HG03175 (cell line): ENCODE data around the gene DACT2.
"Not testable (repeated sequence)": the region's sequence is repeated elsewhere in the genome, so short reads cannot be mapped to it uniquely, and the experiment has no call there.

Source experiments
- ATAC-seq: cut with Tn5 transposase; IDR thresholded peaks from one replicate; pipeline ENCODE4 v1.9.1; 2021; ENCODE audit warnings: mild to moderate bottlenecking, moderate library complexity; ENCODE audit not compliant: unreplicated experiment

DACT2 gene

DNA sequence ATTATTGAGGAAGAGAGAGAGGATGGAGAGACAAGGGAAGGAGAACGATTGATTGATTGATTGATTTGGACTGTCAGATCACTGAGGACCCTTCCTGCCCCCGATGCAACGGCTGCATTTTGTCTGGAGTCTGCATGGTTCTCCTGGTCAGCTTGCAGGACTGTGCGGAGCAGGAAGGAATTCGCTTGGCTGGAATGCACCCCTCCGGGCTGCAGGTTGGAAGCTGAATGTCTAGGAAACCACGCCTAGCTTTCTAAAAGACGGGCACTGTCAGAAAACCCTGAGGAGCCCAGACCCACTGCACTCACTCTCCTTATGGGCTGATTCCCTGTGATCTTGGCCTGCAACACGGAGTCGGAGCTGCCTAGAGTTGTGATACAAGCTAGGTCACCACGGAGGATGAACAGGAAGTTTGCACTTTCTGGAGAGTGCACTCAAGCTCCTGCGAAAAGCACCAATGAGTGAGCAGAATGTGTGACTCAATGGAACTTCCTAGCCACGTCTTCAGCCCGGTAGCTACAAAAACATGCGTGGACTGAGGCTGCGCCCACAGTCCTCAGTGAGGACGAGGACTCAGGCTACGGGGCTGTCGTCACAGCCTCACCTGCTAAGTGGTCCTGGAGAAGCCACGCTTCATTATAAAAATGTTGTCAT is 14.4 kb downstream of the DACT2 start:
- no peak for ATAC-seq

DNA sequence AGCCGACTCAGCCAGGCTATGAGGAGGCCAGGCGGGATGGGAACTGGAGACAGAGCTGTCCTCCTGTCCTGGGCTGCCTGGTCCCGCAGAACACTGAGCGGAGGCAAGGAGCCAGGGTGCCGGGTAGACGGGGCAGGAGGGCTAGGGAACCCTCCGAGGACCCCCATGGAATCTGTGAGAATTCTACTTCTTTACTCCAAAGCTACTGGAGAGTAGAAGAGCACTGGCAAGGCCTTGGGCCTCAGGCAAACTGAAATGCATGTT is 14.9 kb downstream of the DACT2 start:
- ATAC-seq, result no peak

DNA sequence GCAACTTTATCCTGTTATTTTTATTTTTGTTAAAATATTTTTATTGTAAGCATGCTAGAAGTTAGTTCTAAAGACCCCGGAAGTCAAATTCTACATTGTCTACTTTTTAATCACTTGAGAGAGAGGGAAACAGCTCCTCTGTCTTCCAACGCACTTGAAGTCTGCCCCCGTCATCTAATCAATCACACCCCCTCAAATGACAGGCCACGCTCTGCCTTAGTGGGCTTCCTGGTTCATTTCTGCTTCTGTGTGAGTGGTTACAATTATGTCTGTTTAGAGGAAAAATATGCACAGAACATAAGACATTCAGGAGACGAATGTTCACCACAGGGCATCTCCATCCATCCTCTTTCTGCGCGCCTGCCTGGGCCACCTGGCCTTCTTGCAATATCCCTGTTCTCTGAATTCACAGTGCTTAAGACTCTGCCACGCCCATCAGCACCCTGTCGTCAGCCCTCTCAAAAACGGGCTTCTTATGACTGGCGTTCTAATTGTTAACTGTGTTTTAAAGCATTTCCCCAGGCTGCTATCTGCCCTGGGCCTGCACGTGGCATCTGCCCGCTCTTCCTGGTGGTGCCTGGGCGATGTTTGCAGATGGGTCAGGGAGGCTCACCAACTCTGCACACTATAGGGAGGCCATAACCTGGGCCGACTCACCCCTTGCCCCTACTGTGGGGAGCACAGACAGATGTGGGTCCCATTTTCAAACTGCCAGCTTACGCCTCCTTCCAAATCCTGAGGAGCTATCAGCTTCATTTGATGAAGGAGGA is 15.4 kb downstream of the DACT2 start:
- ATAC-seq, result no peak

DNA sequence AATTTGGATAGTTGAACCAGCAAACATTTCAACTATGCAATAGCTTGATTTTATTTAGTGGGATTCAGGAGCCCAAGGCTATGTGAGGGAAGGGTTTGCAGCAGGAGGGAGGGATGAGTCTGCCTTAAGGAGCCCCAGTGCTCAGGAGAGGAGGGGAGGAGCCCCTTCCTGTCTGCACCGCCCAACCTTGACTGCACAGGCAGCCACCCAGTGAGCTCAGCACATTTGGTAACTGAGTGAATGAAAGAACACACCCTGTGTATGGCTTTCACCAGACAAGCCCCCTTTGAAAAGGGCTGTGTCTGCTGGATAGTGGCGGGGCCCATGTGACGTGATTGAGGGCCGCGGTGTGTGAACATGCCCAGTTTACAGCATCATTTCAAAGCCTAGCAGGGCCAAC is 17.0 kb downstream of the DACT2 start:
- ATAC-seq, result no peak

DNA sequence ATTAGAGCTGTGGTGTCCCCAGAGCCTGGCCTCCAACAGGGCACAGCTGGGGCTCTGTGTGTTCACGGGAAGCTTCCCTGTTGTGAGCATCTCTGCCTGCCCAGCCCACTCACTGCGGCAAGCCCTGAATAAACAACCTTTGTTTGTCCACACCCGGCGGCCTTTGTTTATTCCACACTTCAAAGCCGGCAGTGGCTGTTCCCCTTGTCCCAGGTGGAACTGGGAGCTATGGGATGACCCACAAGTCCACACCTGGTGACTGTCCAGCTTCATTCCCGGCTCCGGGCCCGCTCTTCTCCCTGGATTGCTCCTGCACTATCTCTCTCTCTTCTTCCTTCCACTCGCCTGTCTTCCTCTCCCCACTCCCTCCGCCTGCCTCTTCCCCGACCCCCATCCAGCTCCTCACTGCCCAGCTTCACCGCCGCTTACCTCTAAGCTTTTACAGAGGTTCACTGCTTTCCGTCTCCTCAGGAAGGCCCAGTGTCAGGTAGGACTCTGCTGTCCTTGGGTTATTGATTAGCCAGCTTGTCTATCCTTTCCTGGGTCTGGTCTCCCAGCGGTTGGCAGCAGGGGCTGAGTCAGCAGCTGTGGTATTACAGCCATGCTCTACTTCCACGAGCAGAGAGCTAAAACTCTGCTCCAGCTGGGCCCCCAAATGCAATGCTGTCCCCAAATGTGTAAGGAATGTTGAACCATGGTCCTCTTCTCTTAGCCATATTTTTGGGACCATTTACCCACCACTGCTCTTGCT is 17.8 kb downstream of the DACT2 start:
- no peak for ATAC-seq

DNA sequence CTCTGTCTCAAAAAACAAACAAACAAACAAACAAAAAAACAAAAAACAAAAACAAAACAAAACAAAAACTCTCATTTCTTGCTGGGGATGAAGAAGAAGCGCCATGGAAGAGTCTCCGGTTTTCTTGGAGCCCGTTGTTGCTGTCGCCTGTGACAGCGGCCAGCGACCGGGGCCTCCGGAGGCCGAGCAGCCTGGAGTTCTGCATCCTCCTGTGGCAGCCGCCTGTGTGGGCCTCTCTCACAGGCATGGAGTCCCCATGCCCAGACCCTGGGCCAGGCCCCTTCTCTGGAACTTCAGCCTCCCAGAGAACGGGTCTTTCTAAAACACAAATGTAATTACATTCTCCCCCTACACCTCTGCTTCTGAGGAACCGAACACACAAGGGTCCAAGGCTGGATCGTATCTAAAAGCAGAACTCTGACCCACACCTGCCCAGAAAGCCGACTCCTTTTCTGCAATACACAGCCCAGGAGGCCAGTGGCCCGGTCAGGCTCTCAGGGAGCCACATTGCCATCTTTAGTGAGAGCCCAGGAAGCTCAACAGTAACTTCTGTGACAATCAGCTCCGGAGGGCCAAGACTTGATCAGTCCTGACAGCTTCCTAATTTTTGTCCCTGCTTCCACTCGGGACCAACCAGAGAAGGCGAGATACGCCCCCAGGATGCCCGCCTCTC is 18.5 kb downstream of the DACT2 start:
- no peak for ATAC-seq

DNA sequence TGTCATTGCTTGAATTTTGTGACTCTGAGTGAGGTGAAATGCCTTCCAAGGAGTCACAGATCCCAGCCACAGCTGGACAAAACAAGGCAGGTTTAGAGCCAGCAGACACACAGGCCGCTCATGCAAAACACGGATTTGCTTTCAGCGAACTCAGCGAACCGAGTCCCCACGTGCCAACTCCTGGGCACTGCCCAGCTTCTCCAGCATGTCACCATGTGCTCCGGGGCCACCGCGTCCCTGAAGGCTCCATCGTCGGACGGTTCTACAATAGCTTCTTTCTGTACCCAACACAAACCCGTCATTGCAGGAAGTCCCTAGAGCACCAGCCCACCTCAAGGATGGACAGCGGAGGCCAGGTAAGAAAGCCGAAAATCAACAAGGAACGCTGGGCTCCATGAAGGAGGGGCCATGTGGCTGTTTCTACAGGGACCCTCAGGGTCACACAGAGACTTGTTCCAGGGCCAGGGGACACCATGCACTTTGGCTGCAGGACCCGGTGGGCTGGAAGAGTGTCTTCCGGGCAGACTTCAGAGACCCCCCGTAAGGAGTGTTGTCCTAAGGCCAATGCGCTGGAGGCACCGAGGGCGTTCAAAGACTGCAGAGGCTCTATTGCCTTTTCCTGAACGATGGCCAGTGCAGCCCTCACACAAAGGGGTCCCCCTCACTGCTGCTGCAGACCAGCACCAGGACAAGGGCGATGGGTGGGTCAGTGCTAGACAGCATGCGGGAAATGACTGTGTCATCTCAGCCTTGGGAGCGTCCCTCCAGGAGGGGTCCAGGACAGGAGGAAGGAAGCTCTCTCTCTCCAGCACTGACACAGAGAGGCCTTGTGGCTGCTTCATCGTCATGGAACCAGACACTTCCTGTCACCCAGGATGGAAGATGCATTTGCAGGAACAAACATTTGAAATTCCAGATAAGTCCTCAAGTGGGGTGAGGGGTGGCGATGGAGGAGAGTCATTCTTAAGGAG is 19.8 kb downstream of the DACT2 start:
- no peak for ATAC-seq

DNA sequence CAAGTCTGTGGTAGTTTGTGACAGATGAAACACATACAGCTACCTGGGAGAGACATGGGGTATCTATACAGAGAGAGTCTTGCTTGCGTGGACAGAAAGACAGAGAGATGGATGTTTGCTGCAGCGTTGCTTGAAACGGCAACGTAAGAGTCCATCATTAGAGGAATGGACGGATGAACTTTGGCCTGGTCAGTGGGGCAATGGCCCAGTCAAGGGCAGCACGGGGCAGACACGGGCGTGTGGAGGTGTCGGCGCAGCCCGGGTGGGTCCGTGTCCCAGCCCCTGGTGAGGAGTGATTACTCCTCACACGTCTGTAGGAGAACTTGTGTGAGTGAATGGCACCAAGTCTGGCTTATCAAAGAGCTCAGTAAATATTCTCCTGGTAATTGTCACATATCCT is 21.9 kb downstream of the DACT2 start:
- no peak for ATAC-seq

DNA sequence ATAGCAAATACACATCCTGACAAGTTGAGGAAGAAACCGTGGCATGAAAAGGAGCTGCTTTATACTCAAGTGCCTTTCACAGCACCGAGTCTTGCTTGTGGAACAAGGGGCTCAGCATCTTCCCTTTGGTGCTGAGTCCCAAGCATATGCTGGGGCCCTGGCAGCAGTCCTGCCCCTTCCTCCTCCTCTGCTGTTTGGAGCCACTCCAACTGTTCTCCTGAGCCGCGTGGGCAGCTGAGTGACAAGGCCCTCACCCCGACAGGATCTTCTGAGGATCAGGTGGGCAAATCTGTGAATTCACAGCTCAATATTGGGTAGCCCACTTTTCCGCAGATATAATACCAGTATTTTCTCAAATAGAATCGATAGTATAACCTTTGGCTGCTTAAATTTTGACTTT is 24.7 kb downstream of the DACT2 start:
- no peak for ATAC-seq

DNA sequence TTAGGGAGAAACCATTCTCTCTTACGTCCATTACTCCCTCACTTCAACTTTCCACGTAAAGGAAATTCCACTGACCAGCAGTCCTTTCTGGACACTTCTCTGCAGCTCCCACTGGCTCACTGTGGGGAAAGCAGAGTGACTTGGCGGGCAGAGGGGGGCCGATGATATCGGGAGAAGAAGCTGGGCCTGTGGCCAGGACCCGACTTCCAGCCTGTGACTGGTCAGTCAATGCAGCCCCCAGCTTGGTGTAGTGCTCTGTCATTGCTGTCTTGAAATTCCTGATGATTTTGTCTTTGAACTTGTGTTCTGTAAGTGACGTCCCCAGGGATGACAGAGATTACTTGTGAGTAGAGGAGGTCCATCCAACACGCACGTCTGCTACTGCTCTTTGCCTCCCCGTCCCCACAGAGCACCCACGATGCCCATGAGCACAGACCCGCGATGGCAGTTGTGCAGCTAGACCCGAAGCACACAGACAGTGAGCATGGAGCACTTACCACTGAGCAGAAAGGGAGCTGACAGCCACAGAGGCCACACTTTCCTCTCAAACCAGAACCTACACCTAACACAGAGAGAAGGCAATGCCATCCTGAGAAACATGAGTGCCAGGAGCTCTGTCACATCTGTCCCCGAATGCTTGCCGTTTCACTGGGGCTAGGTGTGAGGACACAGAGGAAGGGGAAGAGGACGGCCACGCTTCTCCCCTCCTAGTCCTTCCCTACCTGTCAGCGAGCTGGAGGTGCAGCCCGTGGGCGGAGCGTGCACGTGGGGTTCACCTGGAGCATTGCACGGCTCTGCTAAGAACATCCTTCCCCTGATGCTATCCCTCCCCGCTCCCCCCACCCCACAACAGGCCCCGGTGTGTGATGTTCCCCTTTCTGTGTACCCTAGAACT is 25.7 kb downstream of the DACT2 start:
- ATAC-seq, result no peak

DNA sequence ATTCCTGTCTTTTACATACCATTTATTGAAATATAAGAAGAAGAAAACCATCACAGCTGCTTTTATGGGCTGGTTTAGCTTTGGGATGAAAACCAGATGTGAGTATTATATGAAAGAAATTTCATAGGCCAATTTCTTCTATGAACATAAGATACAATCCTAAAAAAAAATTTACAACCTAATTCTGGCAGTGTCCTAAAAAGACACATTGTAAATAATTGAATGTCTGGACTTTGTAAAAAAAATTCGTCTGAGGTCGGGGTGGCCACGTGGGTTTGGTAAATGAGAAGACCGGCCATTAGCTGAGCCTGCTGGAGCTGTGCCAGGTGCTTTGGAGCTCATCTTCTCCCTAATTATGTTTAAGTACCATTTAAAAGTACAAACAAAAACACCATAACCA is 26.8 kb downstream of the DACT2 start:
- no peak for ATAC-seq

DNA sequence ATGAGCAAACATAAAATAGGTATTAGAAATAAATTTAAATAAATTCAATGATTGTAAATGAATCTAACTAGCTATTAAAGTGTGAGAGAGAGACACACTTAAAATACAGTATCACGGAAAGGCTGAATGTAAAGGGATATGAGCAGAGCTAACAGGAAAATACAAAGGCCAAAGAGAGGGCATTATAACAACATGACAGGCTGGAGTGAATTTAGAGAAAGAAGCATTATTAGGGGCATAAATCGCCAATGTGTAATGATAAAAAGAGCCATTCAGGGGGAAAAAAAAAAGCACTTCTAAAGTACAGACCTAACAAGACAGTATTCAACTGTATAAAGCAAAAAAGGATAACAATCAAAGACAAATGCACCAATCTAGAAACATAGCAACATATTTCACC is 28.1 kb downstream of the DACT2 start:
- no peak for ATAC-seq

DNA sequence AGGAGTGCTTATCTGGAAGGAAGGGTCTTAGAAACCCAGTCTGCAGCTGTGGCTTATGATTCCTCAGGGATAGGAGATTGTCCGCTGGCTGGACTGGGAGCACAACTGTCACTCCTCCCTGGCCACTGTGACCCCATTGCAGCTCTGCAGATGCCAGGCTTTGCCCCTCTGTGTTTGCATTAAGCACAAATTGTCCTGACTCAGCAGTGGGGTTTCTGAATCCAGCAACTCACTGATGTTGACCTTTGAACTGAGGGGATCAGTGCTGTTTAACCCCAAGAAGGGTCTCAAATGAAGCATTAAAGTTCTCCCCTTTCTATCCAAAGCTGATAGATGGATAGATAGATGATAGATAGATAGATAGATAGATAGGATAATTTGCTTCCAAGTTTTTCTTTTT is 29.5 kb downstream of the DACT2 start:
- no peak for ATAC-seq

DNA sequence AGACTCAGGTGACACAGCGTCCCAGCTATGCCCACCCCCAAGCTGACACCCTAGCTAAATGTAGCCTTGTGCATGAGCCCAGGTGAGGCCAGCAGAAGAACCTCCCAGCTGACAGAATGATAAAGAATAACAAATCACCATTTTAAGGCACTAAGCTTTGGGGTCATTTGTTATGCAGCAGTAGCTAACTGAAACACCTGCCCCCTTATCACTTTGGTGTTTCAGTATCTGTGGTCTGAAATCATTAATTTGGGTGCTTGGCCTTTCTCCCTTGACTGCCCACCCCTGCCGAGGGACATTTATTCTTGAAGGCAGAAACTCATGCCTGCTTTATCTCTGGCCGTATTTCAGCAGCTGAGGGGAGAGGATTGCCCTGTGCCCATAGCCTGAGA is 30.0 kb downstream of the DACT2 start:
- ATAC-seq, result no peak

DNA sequence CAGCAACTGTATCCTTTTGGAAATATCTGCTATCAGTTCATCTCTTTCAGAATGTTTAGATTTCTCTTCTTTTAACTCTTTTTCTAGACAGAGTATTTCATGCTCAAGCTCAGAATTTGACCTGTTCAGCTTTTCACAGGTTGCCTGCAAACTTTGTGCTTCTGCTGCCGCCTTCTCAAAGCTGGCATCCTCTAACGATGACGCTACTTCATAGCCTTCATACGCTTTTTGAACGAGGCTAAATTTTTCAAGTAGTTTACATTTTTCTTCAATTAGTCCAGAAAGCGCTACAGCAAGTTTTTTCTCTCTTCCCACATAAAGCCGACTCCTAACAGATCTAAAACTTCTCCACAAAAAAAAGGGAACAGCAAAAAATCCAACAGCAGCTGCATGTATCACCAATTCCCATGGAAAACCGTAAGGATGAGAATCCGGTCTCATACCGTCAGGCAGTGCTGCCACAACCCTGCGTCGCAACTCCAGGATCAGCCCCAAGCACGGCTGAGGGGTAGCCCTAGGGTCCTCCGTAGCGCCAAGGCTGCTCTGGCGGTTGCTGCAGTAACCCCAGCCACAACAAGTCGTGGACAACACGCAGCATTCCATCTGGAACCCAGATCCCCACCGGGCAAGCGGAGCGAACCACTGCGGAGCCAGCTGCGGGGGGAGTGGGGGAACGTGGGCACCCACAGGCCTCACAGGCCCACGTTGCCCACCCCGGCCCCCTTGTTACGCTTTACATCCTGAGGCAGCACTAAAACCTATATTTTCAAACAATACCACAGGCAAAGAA is 30.6 kb downstream of the DACT2 start:
- no peak for ATAC-seq

DNA sequence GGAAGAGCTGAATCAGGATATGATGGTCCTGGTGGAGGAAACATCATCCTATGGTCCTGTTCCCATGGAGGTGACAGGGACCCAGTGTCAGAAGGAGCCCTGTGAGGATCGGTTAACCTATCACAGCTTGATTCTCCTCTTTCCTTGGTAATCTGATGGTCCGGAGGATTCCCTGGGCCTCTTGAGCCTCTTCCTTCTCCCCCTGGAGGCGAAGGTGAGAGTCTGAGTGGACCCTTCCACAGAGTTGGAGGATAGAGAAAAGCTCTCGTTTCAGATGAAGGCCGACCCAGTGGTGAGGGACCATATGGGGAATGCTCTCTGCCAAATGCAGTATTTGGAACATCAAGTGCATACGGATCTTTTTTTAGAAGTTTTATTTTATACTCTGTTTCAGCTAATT is 32.1 kb downstream of the DACT2 start:
- not testable (repeated sequence) for ATAC-seq

DNA sequence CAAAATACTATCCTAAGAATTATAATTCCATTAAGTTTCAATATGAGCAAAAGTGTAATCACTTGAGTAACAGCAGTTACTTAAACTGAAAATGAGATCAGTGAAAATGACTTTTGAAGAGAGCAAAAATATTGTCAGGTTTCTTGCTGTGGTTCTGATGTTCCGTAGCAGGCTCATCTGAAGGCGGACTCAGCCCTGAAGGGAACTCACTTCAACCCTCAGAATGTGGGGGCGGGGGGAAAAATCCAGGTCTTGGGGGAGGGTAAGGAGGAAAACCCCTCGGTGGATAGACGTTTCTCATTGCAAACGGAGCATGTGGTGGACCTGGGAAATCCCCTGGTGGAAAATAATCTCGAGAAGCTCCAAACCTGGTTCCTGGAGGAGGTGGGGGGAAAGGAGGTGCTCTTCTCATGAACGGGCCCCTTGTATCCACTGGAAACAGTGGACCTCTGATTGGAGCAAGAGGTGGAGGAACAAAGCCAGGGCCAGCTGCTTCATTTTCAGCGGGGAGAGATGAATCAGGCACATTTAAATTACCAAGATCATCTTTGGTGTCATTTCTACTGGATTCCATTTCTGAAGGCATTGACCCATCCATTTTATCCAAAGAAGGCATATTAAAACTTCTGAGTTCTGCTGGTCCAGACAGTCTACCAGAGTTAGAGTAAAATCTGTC is 32.7 kb downstream of the DACT2 start:
- not testable (repeated sequence) for ATAC-seq

DNA sequence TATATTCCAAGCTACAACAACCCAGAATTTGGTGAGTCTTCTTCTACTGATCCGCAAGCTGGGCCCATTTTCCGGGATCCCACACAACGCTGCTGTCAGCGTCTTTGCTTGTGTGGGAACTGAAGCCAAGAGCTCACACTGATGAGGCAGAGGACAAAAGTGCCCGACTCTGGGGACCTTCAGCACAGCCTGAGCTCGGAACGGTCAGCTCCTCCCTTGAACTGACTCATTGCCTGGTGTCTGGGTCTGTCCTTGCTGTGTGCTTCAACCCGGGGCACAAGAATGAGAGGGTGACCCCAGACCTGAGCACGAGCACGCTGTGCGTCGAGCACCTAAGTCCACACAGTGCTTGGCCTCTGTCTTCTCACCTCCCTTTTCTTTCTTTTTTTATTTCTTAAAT is 33.5 kb downstream of the DACT2 start:
- ATAC-seq, result no peak
